HepG2 (cell line): Measurements from ENCODE around the gene BRD3. TPM values are rescaled to one million over a fixed set of nuclear protein-coding genes. Genes with fewer than 3 reads are reported as not detected.
A peak's percentile ranks its signal among the peaks of the same experiment; 100 is the strongest.
"Not testable (repeated sequence)": the region's sequence is repeated elsewhere in the genome, so short reads cannot be mapped to it uniquely, and the experiment has no call there.

Experiments used
- ATAC-seq: fragments of 200-7000 bp; cut with Tn5 transposase; 3 replicates; pipeline ENCODE4 v1.9.1; 2020; ENCODE audit warnings: mild to moderate bottlenecking, moderate library complexity
- BruUV-seq: library from RNA; stranded (reverse); fragments of 400-500 nt; replicated peaks from 2 replicates; lab custom pipeline; 2021; lab: Mats Ljungman, UMichigan
- CTCF ChIA-PET: fragments of 300-600 bp; formaldehyde crosslinking; extraction: SDS; loops from one replicate; lab custom pipeline; 2021; ENCODE audit warnings: low total read pairs, inconsistent platforms, low intra/inter-chr PET ratio; lab: Yijun Ruan, JAX
- POLR2A ChIA-PET: fragments of 350-600 bp; sonication (Branson Sonifier 250); formaldehyde crosslinking; loops from one replicate; lab custom pipeline; 2020; ENCODE audit warnings: antibody characterized with exemption, inconsistent platforms; lab: Yijun Ruan, JAX
- DNase-seq: peaks from one replicate; pipeline ENCODE4 v3.0.0-alpha.2; 2015; ENCODE audit warnings: low spot score
- FAIRE-seq: peaks from 3 replicates; lab custom pipeline; 2011; peaks lifted over from hg19 to GRCh38; lab: Jason Lieb, UNC
- H2AFZ ChIP-seq: one replicate; pipeline ENCODE4 v1.6.1; 2011; ENCODE audit warnings: low read length, inconsistent platforms
- H3K27ac ChIP-seq: fragments of 300-600 bp; 3 replicates; pipeline ENCODE4 v1.8.0; 2011; ENCODE audit warnings: mixed run types, mild to moderate bottlenecking, mixed read lengths, low read length, inconsistent platforms; ENCODE audit not compliant: insufficient read depth; ENCODE audit errors: extremely low read length
- H3K27me3 ChIP-seq, 2 experiments: fragments of 200-600 bp in 1 of 2; 2 replicates in 1 of 2; 3 replicates in 1 of 2; pipeline versions ENCODE4 v1.6.0 to v1.8.0; 2011; ENCODE audit warnings: low read length in 2 of 2, mild to moderate bottlenecking in 2 of 2, moderate library complexity in 2 of 2, inconsistent platforms in 1 of 2; ENCODE audit not compliant: insufficient read depth in 2 of 2, control insufficient read depth in 1 of 2
- H3K36me3 ChIP-seq, 2 experiments: fragments of 200-600 bp in 1 of 2; replicated peaks in 1 of 2; 2 replicates in 1 of 2; 3 replicates in 1 of 2; pipeline versions ENCODE4 v1.5.1 to v1.8.0; 2011; ENCODE audit warnings: low read length in 2 of 2, inconsistent platforms in 1 of 2; ENCODE audit not compliant: insufficient read depth in 2 of 2, control insufficient read depth in 1 of 2
- H3K4me1 ChIP-seq: 2 replicates; pipeline ENCODE4 v1.5.1; 2012; ENCODE audit warnings: low read length, inconsistent platforms; ENCODE audit not compliant: insufficient read depth
- H3K4me2 ChIP-seq: 2 replicates; pipeline ENCODE4 v1.6.0; 2011; ENCODE audit warnings: low read depth, low read length, inconsistent platforms
- H3K4me3 ChIP-seq, 3 experiments: fragments of 200-600 bp in 1 of 3; sonication (generic), shearing (Covaris generic) in 1 of 3; replicated peaks in 1 of 3; 2 replicates each; pipeline ENCODE4 v1.5.1; 2011 to 2016; ENCODE audit warnings: low read length in 3 of 3, inconsistent platforms in 2 of 3, low read depth in 2 of 3, mild to moderate bottlenecking in 2 of 3, control low read depth in 1 of 3, mixed read lengths in 1 of 3; ENCODE audit not compliant: insufficient read depth in 1 of 3
- H3K79me2 ChIP-seq: one replicate; pipeline ENCODE4 v1.6.1; 2011; ENCODE audit warnings: low read length, inconsistent platforms; ENCODE audit not compliant: insufficient read depth
- H3K9ac ChIP-seq: 2 replicates; pipeline ENCODE4 v1.6.0; 2011; ENCODE audit warnings: mild to moderate bottlenecking, low read depth, low read length, inconsistent platforms; ENCODE audit not compliant: insufficient read depth
- H3K9me3 ChIP-seq: 2 replicates; pipeline ENCODE4 v1.5.1; 2012; ENCODE audit warnings: mild to moderate bottlenecking, low read length
- H4K20me1 ChIP-seq: 2 replicates; pipeline ENCODE4 v1.6.0; 2011; ENCODE audit warnings: inconsistent platforms, mild to moderate bottlenecking, low read length, moderate library complexity; ENCODE audit not compliant: insufficient read depth
- AKAP8 ChIP-seq: sonication (generic); formaldehyde crosslinking; IDR thresholded peaks from 2 replicates; pipeline ENCODE4 v1.5.1; 2020; ENCODE audit warnings: mild to moderate bottlenecking, missing genetic modification reagents
- CC2D1A ChIP-seq: sonication (generic); formaldehyde crosslinking; IDR thresholded peaks from 2 replicates; pipeline ENCODE4 v1.8.1; 2023; ENCODE audit warnings: mild to moderate bottlenecking, missing genetic modification reagents
- GPN1 ChIP-seq: sonication (generic); formaldehyde crosslinking; IDR thresholded peaks from 2 replicates; pipeline ENCODE4 v1.5.1; 2020; ENCODE audit warnings: missing genetic modification reagents, borderline replicate concordance
- MAF1 ChIP-seq: sonication (generic); formaldehyde crosslinking; IDR thresholded peaks from 2 replicates; pipeline ENCODE4 v1.5.0; 2020; ENCODE audit warnings: missing genetic modification reagents, borderline replicate concordance
- NFAT5 ChIP-seq: sonication (generic); formaldehyde crosslinking; IDR thresholded peaks from 2 replicates; pipeline ENCODE4 v1.4.0; 2020; ENCODE audit warnings: missing genetic modification reagents
- ZNF121 ChIP-seq: sonication (generic); formaldehyde crosslinking; IDR thresholded peaks from 2 replicates; pipeline ENCODE4 v1.5.0; 2020; ENCODE audit warnings: mild to moderate bottlenecking, missing genetic modification reagents
- ZNF512 ChIP-seq: sonication (generic); formaldehyde crosslinking; IDR thresholded peaks from 2 replicates; pipeline ENCODE4 v1.4.0; 2020; ENCODE audit warnings: mild to moderate bottlenecking, missing genetic modification reagents
- ZNF546 ChIP-seq: sonication (generic); formaldehyde crosslinking; conservative IDR thresholded peaks from 2 replicates; pipeline ENCODE4 v1.8.1; 2023; ENCODE audit warnings: mild to moderate bottlenecking, missing genetic modification reagents
- ZNF704 ChIP-seq: sonication (generic); formaldehyde crosslinking; IDR thresholded peaks from 2 replicates; pipeline ENCODE4 v1.8.1; 2023; ENCODE audit warnings: mild to moderate bottlenecking, inconsistent platforms, moderate library complexity, missing genetic modification reagents, borderline replicate concordance
- ZNF766 ChIP-seq: sonication (generic); formaldehyde crosslinking; IDR thresholded peaks from 2 replicates; pipeline ENCODE4 v1.5.0; 2020; ENCODE audit warnings: missing genetic modification reagents, borderline replicate concordance
- WGBS: methylation state at CpG from one replicate; pipeline ENCODE4 v1.1.6; 2017; ENCODE audit warnings: low lambda C conversion rate; 5-methylcytosine and 5-hydroxymethylcytosine counted together
- in situ Hi-C: cut with HindIII; loops from 2 replicates; pipeline ENCODE4 v1.10.0; 2017; ENCODE audit warnings: low pct_unique_long_range_greater_than_20kb; ENCODE audit not compliant: extremely low pct_ligation_motif_present
- intact Hi-C: fragments of 100-400 bp; cut with micrococcal nuclease; formaldehyde crosslinking; loops from one replicate; pipeline ENCODE4 v1.10.0; 2022; ENCODE audit not compliant: unreplicated experiment
- polyA plus RNA-seq, 8 experiments: library from polyadenylated mRNA; depleted of rRNA in 3 of 8; stranded (reverse) in 7 of 8; unstranded in 1 of 8; fragments of >200 nt; fragmentation: Illumina TruSeq in 4 of 8; extraction: Trizol in 4 of 8; gene quantifications; 2 replicates each; pipeline versions ENCODE4 v1.2.1 to v1.2.3, GENCODE V29; 2011 to 2016; ENCODE audit warnings: low read depth in 4 of 8, missing spikeins in 1 of 8, mixed read lengths in 1 of 8; ENCODE audit not compliant: insufficient read depth in 1 of 8
- total RNA-seq, 5 experiments: library from RNA; depleted of rRNA; stranded (reverse); fragments of >200 nt; fragmentation: Illumina TruSeq; extraction: Trizol; gene quantifications; 2 replicates each; pipeline ENCODE4 v1.2.3, GENCODE V29; 2016; ENCODE audit warnings: low read depth in 1 of 5

BRD3 gene
- total and polyA plus RNA-seq, 2 of the 13 experiments (the other 11 are each of a cell fraction or from before 2014, with no cell fraction given): 5.9 to 12.9 TPM

- TF ChIP-seq ZNF121 (CRISPR knock-in tag) (peak; percentile 60; the same call in 1 of the 2 replicates), CC2D1A (CRISPR knock-in tag) (no peak), ZNF512 (CRISPR knock-in tag) (no peak), MAF1 (CRISPR knock-in tag) (no peak), AKAP8 (peak; percentile 60; the same call in 1 of the 2 replicates), ZNF546 (CRISPR knock-in tag) (no peak), NFAT5 (CRISPR knock-in tag) (no peak), GPN1 (no peak), ZNF766 (CRISPR knock-in tag) (no peak), ZNF704 (CRISPR knock-in tag) (no peak)
- TF ChIP-seq, all 625 proteins: peak for 7
Measured at GRCh38 chr9:133989625-133990365, 78.0 kb downstream of the BRD3 start (continued).

- not testable (repeated sequence) for FAIRE-seq, H3K9ac ChIP-seq
- peaks cover 4 to 16% of the 10 kb centered on the region in 2 experiments; a peak in 4 of 5 replicates for H3K36me3 ChIP-seq
Measured at GRCh38 chr9:133988771-133989170, 79.1 kb downstream of the BRD3 start.

More at GRCh38 chr9:133988771-133989170, 79.1 kb downstream of the BRD3 start:
- H3K27ac ChIP-seq, H3K9me3 ChIP-seq, intact Hi-C loops, H3K27me3 ChIP-seq, in situ Hi-C loops, H3K4me2 ChIP-seq, ATAC-seq, BruUV-seq, CTCF ChIA-PET, DNase-seq, H3K4me3 ChIP-seq, H2AFZ ChIP-seq: not testable (repeated sequence)
- H3K79me2 ChIP-seq: peaks cover 78% of the 10 kb centered on the region
- 91% methylated on average over 14 of the region's 14 CpGs for WGBS
- H3K4me1 ChIP-seq: peaks cover 53% of the 10 kb centered on the region
- H4K20me1 ChIP-seq: peaks cover 45% of the 10 kb centered on the region
- POLR2A ChIA-PET: interaction anchor here (1.0 to 4.4 kb wide), 2 partner anchors 9 to 103 kb away, joined by 3 to 24 read pairs; no protein-coding TSS in a partner anchor
